Naive thymus-derived CD8-positive, alpha-beta T cell (primary cell): ENCODE results near the gene PIK3AP1. TPM values are rescaled to one million over a fixed set of nuclear protein-coding genes. Genes with fewer than 3 reads are reported as not detected.

Source experiments
- ATAC-seq, 2 donors: fragments of 150-1000 bp; cut with Tn5 transposase in 1 of 2; sonication (Bioruptor Pico), chemical (Tn5 transposase) in 1 of 2; 1 replicate in 1 of 2; 2 replicates in 1 of 2; pipeline ENCODE4 v1.10.0; 2021; ENCODE audit warnings: mild to moderate bottlenecking in 2 of 2, moderate library complexity in 2 of 2
- POLR2A ChIA-PET: fragments of 350-600 bp; sonication (Branson Sonifier 250); formaldehyde crosslinking; loops from one replicate; lab custom pipeline; 2021; ENCODE audit warnings: antibody characterized with exemption; lab: Charles Lee
- DNase-seq, 10 donors: peaks; one replicate each; pipeline versions ENCODE4 v3.0.0 to v3.0.0-alpha.2; 2020 to 2022
- H3K27ac Mint-ChIP-seq, 10 donors: one replicate each; pipeline ENCODE4 v1.8.0; 2020 to 2022; ENCODE audit warnings: mild to moderate bottlenecking in 10 of 10, mixed read lengths in 10 of 10, moderate library complexity in 4 of 10, inconsistent platforms in 1 of 10
- H3K27me3 Mint-ChIP-seq, 5 donors: one replicate each; pipeline ENCODE4 v1.8.0; 2021 to 2022; ENCODE audit warnings: mixed read lengths in 5 of 5
- H3K36me3 Mint-ChIP-seq, 3 donors: one replicate each; pipeline ENCODE4 v1.8.0; 2020 to 2022; ENCODE audit warnings: mixed read lengths in 3 of 3, mild to moderate bottlenecking in 2 of 3, inconsistent platforms in 1 of 3
- H3K4me1 Mint-ChIP-seq, 4 donors: one replicate each; pipeline ENCODE4 v1.8.0; 2021 to 2022; ENCODE audit warnings: mixed read lengths in 4 of 4
- H3K4me3 Mint-ChIP-seq, 10 donors: one replicate each; pipeline ENCODE4 v1.8.0; 2020 to 2022; ENCODE audit warnings: mild to moderate bottlenecking in 10 of 10, mixed read lengths in 10 of 10, moderate library complexity in 6 of 10, inconsistent platforms in 1 of 10
- H3K9me3 Mint-ChIP-seq, 9 donors: one replicate each; pipeline ENCODE4 v1.8.0; 2020 to 2022; ENCODE audit warnings: mixed read lengths in 9 of 9, mild to moderate bottlenecking in 3 of 9, inconsistent platforms in 1 of 9, moderate library complexity in 1 of 9
- polyA plus RNA-seq, 3 donors: library from polyadenylated mRNA; unstranded; fragments of 300-500 nt; fragmentation: Illumina TruSeq; gene quantifications; one replicate each; pipeline ENCODE4 v1.2.3, GENCODE V29; 2021
- total RNA-seq, 8 experiments: library from RNA in 2 of 8; stranded (reverse) in 2 of 8; gene quantifications; one replicate each; pipeline ENCODE4 v1.2.3 and lab custom pipeline; 2021 to 2026

PIK3AP1 gene
- total and polyA plus RNA-seq, 5 experiments from 2014 or later, result 0.77 to 20.2 (median 4.7) TPM

DNA sequence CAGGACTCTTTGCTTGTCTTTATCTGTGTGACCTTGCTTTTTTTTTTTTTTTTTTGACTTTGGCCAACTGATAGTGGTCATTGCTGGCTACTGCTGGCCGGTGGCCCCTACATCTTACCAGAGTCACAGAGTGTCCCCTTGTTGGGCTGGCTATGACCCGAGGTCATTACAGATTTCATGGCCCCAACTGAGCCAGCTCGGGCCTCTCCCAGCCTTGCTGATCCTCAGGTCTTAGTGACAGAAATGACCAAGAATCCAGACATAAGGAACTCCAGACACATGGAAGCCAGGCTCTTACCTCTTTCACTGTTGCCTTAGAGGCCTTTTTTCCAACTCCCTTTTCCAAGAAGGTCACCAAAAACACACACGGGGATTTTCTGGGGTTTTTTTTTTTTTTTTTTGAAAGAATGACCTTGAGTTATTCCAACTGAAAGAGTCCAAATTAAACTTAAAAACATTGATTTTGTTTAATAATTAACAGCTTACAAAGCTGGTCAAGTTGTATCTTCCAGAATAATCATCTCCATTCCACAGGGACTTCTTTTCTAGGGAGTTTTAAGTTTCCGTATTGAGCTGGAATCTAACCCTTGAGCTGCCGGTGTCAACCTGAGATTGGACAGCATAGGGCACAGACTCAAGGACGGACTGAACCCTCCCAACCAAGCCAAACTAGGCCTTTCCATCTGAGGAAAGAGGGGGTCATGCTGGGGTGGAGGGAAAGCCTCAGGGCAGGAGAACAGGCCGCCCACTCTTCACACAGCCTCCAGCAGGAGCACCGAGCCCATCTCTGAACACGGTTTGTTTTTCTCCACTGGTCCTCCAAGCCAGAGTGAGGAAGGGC, 43.8 kb downstream of the PIK3AP1 start:
- Mint-ChIP-seq H3K27me3 (peaks cover 0 to 5% (median 2%) of the 10 kb centered on the region in 5 donors), H3K9me3 (peaks cover 0 to 9% (median 0%) of the 10 kb centered on the region in 9 donors), H3K36me3 (peaks cover 0 to 5% (median 0%) of the 10 kb centered on the region in 3 donors), H3K4me3 (peak overlapping the region in 1 of 10 donors; percentile 50), H3K27ac (peak overlapping the region in 2 of 10 donors; percentile 40 to 85), H3K4me1 (peaks cover 4 to 77% (median 17%) of the 10 kb centered on the region in 4 donors)
- DNase-seq (no peak), ATAC-seq (no peak)
- POLR2A ChIA-PET, result no interaction called here

DNA sequence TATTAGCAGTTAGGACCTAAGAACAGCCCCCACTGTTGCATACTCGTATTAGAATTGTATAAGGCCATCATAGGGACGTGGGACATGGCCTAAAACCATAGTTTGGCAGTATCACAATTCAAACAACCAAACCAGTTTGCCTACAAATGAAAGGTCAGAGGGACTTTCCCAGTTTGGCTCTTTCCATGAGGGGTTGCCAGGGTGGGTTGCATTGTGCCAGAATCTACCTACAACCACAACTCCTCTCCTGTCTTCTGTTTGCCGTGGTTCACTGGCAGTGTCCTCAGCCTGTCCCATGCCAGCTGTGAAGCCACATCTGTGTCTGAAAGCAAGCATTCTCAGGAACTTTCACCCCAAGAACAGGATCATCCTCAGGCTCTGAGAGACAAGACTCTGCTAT, 44.5 kb downstream of the PIK3AP1 start:
- peaks cover 0 to 4% (median 0%) of the 10 kb centered on the region in 5 donors for H3K27me3 Mint-ChIP-seq
- peaks cover 4 to 78% (median 18%) of the 10 kb centered on the region in 4 donors for H3K4me1 Mint-ChIP-seq
- H3K4me3 Mint-ChIP-seq, result no peak overlapping the region
- peaks cover 0 to 5% (median 0%) of the 10 kb centered on the region in 3 donors for H3K36me3 Mint-ChIP-seq
- peak overlapping the region in 1 of 10 donors; percentile 85 for H3K27ac Mint-ChIP-seq
- H3K9me3 Mint-ChIP-seq, result peaks cover 0 to 7% (median 0%) of the 10 kb centered on the region in 9 donors
- ATAC-seq, result no peak
- POLR2A ChIA-PET, result no interaction called here
- DNase-seq, result no peak

DNA sequence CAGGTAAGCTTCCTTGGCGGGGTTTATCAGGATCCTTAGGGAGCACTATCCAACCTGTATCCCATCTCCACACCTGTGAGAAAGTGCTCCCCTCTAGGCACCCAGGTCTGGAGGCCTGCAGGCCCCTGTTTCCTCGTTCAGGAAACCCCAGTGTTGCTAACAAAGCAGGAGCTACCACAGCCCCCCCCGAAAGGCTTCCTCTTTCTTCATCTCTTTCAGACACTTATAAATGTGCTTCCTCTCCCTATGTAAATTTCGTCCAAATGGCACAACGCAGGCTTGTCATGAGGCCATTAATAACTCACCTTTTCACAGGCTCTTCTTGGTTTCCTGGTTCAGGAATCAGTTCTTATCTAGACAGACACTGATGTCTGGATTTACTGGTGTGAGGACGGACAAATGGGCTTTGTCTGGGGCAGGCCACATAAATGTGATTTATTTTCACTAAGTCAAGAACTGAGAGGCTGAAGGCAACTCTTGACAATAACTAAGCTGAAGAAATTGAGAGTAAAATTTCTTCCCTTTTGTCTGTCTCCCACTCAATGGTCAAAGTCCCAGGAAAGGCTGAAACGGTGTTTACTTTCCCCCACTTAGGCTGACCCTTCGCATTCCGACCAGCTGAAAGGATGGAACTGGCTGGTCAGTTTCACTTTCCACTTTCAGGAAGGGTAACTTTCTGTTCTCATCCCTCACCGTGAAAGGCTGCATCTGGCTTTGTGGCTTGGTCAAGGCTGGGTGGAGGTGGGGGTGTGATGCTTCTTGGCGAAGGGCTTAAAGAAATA, 46.8 kb downstream of the PIK3AP1 start:
- Mint-ChIP-seq H3K27ac (peak overlapping the region in 6 of 10 donors; percentile 25 to 95 (median 69)), H3K9me3 (no peaks in the 10 kb centered on the region), H3K4me3 (peak overlapping the region in 5 of 10 donors; percentile 5 to 78 (median 13)), H3K27me3 (peaks cover 0 to under 1% (median 0%) of the 10 kb centered on the region in 5 donors), H3K4me1 (peaks cover 4 to 83% (median 18%) of the 10 kb centered on the region in 4 donors), H3K36me3 (peaks cover 0 to 5% (median 0%) of the 10 kb centered on the region in 3 donors)
- peak in 1 of 10 donors; percentile 32 for DNase-seq
- POLR2A ChIA-PET, result interaction anchor here (0.6 kb wide), 2 partner anchors 29 to 35 kb away, joined by 4 to 5 read pairs; no protein-coding TSS in a partner anchor
- peak; percentile 22 to 44 for ATAC-seq

DNA sequence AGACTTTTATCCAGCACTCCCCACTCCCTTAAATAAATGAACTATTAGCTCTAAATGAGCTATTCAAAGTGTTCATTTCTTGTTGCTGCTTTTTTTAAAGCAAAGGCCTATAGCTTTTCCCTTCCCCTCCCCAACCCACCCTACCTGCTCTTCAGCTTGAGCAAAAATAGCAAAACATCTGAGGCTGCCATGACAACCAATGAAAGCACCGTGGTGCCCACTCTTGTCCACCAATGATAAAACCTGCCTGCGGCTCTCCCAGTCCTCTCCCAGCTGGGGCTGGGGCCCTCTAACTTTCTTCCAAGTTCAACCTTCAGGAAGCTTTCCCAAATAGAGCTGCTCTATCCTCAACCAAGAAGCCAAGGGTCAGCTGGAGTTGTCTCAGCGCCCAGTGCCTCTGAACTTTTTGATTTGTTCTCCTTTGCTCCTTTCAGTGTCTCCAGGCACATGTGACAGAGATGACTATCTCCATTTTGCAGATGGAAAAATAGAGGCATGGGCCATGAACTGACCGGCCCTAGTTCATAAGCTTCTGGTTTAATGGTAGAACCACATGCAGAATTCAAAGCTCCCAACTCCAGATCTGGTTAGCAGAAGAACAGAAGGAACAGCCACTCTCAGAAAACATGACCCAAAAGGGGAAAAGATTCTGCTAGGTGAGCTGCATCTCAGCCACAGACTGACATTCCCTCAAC, 47.7 kb downstream of the PIK3AP1 start:
- H3K4me3 Mint-ChIP-seq, result peak overlapping the region in 2 of 10 donors; percentile 68 to 78
- peaks cover 4 to 88% (median 18%) of the 10 kb centered on the region in 4 donors for H3K4me1 Mint-ChIP-seq
- ATAC-seq (no peak), DNase-seq (no peak)
- H3K27ac Mint-ChIP-seq, result peak overlapping the region in 5 of 10 donors; percentile 49 to 95 (median 78)
- peaks cover 0 to 5% (median 0%) of the 10 kb centered on the region in 3 donors for H3K36me3 Mint-ChIP-seq
- H3K9me3 Mint-ChIP-seq, result no peaks in the 10 kb centered on the region
- H3K27me3 Mint-ChIP-seq, result no peaks in the 10 kb centered on the region
- POLR2A ChIA-PET, result interaction anchor here (0.6 kb wide), 2 partner anchors 30 to 36 kb away, joined by 4 to 5 read pairs; no protein-coding TSS in a partner anchor

DNA sequence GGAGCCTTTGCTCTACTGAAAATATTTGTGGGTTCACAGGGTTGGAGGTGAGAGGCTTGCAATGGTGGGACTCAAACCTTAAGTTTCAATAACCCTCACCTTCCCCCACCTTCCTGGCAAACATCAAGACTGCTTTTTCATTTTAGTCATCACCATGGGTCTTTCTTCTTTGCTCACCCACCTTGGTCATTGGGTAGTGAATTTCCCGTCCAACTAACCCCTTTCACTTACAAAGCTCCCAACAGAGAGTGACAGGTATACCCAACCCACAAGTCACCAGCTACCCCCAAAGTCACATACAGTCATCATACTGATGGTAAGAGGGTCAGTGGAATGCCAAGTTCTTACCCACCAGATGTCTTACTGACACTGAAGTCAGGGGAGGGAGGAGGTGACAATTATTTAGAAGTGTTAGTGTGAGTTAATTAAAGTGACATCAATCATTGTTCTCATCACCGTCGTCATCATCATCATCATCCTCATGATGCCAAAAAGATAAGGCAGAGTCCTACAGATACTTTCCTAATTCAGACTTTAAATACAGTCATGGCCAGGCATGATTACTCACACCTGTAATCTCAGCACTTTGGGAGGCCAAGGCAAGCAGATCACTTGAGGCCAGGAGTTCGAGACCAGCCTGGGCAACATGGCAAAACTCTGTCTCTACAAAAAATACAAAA, 49.0 kb downstream of the PIK3AP1 start:
- ATAC-seq, result no peak
- POLR2A ChIA-PET, result no interaction called here
- DNase-seq, result peak in 1 of 10 donors; percentile 39
- no peaks in the 10 kb centered on the region for H3K27me3 Mint-ChIP-seq
- peak overlapping the region in 2 of 10 donors; percentile 32 to 51 for H3K4me3 Mint-ChIP-seq
- no peaks in the 10 kb centered on the region for H3K36me3 Mint-ChIP-seq
- H3K27ac Mint-ChIP-seq, result peak overlapping the region in 6 of 10 donors; percentile 26 to 95 (median 64)
- peaks cover 4 to 87% (median 18%) of the 10 kb centered on the region in 4 donors for H3K4me1 Mint-ChIP-seq
- no peaks in the 10 kb centered on the region for H3K9me3 Mint-ChIP-seq

DNA sequence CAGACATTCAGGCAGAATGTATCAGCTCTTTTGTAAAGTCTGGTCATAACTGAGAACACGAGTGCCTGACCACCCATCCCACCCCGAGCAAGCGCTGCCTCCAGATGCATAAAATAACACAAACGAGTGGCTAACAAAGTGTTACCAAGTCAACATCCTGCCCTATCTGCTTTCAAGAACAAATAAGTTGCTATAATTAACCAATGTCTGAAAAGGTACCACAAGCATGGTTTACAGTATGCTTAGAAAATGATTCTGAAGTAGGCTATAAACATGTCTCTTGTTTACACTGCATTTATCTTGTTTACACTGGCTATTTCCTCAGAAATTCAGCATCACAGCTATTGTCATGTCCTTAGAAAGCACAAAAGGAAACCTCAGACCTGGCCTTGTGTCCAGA, 49.5 kb downstream of the PIK3AP1 start:
- DNase-seq, result peak in 1 of 10 donors; percentile 36
- Mint-ChIP-seq H3K4me3 (peak overlapping the region in 2 of 10 donors; percentile 51 to 66), H3K9me3 (no peaks in the 10 kb centered on the region), H3K4me1 (peaks cover 4 to 82% (median 18%) of the 10 kb centered on the region in 4 donors), H3K27ac (peak overlapping the region in 4 of 10 donors; percentile 54 to 95 (median 74)), H3K36me3 (no peaks in the 10 kb centered on the region), H3K27me3 (no peaks in the 10 kb centered on the region)
- no peak for ATAC-seq
- POLR2A ChIA-PET, result no interaction called here

DNA sequence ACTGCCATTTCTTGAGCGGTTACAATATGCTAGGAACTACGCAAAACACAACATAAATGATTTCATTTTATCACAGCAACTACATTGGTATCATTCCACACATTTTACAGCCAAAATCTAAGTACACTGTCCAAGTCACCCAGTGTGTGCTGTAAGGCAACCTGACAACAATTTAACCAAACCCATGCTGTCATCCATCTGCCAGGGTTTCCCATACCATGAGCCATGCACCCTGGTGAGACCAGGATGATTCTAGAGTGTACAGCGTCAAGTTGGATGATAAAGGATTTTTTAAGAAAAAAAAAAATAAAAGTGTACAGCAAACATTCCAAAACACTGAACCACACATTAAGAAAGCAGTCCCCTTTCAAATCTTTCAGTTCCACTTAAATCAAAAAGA, 52.9 kb downstream of the PIK3AP1 start:
- no peak for ATAC-seq
- Mint-ChIP-seq H3K27me3 (no peaks in the 10 kb centered on the region), H3K36me3 (no peaks in the 10 kb centered on the region), H3K4me1 (peaks cover 0 to 78% (median 3%) of the 10 kb centered on the region in 4 donors), H3K9me3 (no peaks in the 10 kb centered on the region), H3K27ac (peak overlapping the region in 1 of 10 donors; percentile 72), H3K4me3 (no peak overlapping the region)
- POLR2A ChIA-PET, result no interaction called here
- DNase-seq, result no peak

DNA sequence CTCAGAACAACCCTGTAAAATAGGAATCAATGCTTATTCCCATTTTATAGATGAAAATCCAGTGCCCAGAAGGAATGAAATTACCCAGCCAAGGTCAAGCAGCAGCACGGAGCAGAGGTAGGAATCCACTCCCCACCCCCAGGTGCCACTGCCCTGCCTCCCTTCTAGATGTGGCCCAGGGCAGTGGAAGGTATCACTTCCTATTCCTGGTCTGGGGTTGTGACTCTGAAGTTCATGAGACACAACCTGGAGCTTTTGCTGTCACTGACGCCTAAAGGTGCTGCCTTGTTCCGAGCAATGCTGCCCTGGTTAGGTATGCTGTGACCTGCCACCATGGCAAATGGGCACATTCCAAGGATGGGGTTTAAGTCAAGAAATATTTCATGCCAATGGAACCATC, 53.6 kb downstream of the PIK3AP1 start:
- Mint-ChIP-seq H3K27ac (peak overlapping the region in 2 of 10 donors; percentile 8 to 72), H3K9me3 (no peaks in the 10 kb centered on the region), H3K27me3 (no peaks in the 10 kb centered on the region), H3K36me3 (no peaks in the 10 kb centered on the region), H3K4me3 (no peak overlapping the region), H3K4me1 (peaks cover 0 to 72% (median 3%) of the 10 kb centered on the region in 4 donors)
- ATAC-seq (no peak), DNase-seq (no peak)
- POLR2A ChIA-PET, result no interaction called here

DNA sequence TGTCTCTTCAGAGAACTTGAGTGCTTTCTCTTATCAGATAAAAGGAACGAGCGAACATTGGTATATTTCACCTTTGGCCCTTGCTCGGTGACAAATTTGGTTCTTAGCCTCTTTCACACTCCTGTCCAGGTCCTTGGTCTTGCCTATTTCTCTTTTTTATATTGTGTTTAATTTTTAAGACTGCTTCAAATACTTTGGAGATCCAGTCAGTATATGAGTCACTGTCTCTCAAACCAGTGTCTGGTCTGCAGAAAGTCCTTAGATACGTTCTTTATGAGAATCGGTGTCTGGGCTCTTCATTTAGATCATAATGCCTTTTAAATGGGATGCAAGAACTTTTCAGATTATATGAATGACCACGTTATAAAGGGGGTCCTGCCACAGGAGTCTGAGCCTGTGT, 55.0 kb downstream of the PIK3AP1 start:
- H3K27ac Mint-ChIP-seq, result peak overlapping the region in 2 of 10 donors; percentile 41 to 76
- H3K4me1 Mint-ChIP-seq, result peaks cover 0 to 67% (median under 1%) of the 10 kb centered on the region in 4 donors
- no peaks in the 10 kb centered on the region for H3K36me3 Mint-ChIP-seq
- no peak for ATAC-seq
- H3K9me3 Mint-ChIP-seq, result no peaks in the 10 kb centered on the region
- DNase-seq, result no peak
- no peak overlapping the region for H3K4me3 Mint-ChIP-seq
- POLR2A ChIA-PET, result no interaction called here
- no peaks in the 10 kb centered on the region for H3K27me3 Mint-ChIP-seq

DNA sequence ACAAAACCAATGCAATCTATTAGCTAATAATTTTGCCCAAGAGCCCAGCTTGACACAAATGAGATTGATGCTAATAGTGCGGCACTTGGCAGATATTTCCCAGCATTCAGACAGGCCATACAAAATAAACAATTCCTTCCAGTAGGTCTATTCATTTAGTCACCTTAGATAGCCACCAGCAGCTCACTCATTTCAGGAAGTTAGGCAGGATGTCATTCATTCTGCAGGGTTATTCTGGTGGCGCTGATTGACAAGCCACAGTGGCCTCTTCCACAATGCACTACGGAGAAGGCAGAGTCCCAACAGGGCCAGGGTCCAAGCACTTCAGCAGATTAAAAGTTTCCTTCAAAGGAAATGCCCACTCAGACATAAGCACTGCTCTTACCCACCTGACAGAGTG, 55.8 kb downstream of the PIK3AP1 start:
- peak overlapping the region in 3 of 10 donors; percentile 13 to 71 (median 41) for H3K27ac Mint-ChIP-seq
- no peaks in the 10 kb centered on the region for H3K27me3 Mint-ChIP-seq
- POLR2A ChIA-PET, result interaction anchor here (0.5 kb wide), 1 partner anchor 213 kb away, joined by 3 read pairs; no protein-coding TSS in a partner anchor
- DNase-seq (no peak), ATAC-seq (no peak)
- peaks cover 0 to 65% (median under 1%) of the 10 kb centered on the region in 4 donors for H3K4me1 Mint-ChIP-seq
- no peak overlapping the region for H3K4me3 Mint-ChIP-seq
- H3K36me3 Mint-ChIP-seq, result no peaks in the 10 kb centered on the region
- no peaks in the 10 kb centered on the region for H3K9me3 Mint-ChIP-seq

DNA sequence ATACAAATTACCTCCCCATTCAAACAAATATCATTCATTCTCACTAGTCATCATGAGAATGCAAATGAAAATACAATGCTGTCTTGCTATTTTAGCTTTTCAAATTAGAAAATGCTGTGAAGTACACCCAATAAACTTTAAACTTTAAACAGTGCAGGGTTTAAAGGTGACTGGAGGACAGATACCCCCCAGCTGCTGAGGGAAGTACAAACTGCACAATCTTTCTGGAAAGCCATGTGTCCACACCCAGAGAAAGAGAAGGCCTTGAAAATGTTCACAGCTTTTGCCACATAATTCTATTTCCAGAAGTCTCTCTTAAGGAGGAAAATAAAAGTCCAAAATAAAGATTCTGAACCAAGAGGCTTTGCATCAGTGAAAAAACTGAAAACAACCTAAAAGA, 56.5 kb downstream of the PIK3AP1 start:
- H3K4me3 Mint-ChIP-seq, result no peak overlapping the region
- POLR2A ChIA-PET, result no interaction called here
- H3K27ac Mint-ChIP-seq, result peak overlapping the region in 1 of 10 donors; percentile 45
- H3K36me3 Mint-ChIP-seq, result no peaks in the 10 kb centered on the region
- no peaks in the 10 kb centered on the region for H3K9me3 Mint-ChIP-seq
- ATAC-seq (no peak), DNase-seq (no peak)
- no peaks in the 10 kb centered on the region for H3K27me3 Mint-ChIP-seq
- peaks cover 0 to 64% (median under 1%) of the 10 kb centered on the region in 4 donors for H3K4me1 Mint-ChIP-seq
